NCI-H146 treated with DMSO at 0.1 percent for 48 hours (cell line): Measurements from ENCODE around the gene GPR37L1.

Source experiments
- DNase-seq: peaks from one replicate; lab custom pipeline; 2025; ENCODE audit not compliant: unreplicated experiment; lab: John Stamatoyannopoulos, UW

GPR37L1 gene, protein sequence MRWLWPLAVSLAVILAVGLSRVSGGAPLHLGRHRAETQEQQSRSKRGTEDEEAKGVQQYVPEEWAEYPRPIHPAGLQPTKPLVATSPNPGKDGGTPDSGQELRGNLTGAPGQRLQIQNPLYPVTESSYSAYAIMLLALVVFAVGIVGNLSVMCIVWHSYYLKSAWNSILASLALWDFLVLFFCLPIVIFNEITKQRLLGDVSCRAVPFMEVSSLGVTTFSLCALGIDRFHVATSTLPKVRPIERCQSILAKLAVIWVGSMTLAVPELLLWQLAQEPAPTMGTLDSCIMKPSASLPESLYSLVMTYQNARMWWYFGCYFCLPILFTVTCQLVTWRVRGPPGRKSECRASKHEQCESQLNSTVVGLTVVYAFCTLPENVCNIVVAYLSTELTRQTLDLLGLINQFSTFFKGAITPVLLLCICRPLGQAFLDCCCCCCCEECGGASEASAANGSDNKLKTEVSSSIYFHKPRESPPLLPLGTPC

GRCh38 chr1:202122639-202123335 is at the start of gene GPR37L1:
GPR37L1 (plus strand) TSS chr1:202122917; CDS start chr1:202122964, 47 bp downstream.
- DNase-seq = peak; percentile 37

DNA sequence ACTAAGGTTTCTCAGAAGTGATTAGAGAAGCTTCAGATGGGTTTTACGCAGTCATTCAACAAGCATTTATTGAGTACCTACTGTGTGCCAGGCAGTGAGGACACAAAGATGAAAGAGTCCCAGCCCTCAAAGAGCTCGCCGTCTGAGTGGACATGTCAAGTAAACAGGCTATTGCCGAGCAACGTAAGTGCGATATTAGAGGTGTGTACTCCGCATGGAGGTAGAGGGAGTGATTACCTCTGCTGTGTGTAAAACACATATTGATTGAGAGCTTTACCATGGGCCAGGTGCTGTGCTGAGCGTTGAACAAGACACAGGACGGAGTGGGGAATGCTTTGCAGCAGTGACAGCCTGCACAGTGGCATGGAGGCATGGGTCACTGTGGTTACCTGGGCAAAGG is 49.5 kb upstream of the GPR37L1 start:
- no peak for DNase-seq

GRCh38 chr1:202074985-202075384 is 47.7 kb upstream of the GPR37L1 start:
- DNase-seq = peak; percentile 74

- peak; percentile 74 for DNase-seq
Measured at GRCh38 chr1:202075389-202075788, 47.3 kb upstream of the GPR37L1 start.

DNA sequence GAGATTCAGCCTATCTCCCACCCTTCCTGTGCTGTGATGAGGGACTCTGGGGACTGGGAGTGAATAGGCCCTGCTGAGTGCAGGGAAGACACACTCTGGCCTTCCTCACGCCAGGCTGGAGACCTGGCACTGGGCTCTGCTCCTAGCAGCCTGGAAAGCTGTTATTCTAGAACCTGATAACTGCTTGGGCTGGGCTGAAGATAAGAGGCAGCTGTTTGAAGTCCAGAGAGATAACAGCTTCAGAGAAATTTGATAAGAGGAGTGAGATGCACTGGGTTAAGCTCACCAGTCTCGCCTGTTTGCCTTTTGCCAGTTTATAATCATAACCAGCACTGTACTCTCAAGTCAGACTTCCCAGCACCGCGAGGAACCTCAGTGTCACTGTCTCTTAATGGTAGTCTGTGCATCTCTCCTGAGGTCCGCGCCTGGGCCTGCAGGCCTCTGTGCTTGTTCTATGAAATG is 46.6 kb upstream of the GPR37L1 start:
- DNase-seq = peak; percentile 34

GRCh38 chr1:202078241-202078640 is 44.5 kb upstream of the GPR37L1 start:
- DNase-seq = no peak

DNA sequence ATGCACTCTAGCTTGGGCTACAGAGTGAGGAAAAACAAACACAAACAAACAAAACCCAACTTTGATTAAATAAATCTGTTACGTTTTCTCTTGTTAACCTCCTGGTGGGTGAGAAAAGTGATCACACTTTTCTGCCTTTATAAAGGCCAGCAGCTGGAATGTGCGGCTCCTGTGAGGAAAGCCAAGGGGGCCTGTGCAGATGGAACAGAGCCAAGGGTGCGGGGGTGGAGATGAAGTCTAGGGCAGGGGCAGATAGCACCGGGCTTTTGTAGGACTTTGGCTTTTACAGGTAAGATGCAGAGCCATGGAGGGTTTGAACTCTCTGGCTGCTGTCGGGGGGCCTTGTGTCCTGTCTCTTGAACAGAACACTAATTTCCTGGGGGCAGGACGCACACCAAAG is 40.7 kb upstream of the GPR37L1 start:
- no peak for DNase-seq

DNA sequence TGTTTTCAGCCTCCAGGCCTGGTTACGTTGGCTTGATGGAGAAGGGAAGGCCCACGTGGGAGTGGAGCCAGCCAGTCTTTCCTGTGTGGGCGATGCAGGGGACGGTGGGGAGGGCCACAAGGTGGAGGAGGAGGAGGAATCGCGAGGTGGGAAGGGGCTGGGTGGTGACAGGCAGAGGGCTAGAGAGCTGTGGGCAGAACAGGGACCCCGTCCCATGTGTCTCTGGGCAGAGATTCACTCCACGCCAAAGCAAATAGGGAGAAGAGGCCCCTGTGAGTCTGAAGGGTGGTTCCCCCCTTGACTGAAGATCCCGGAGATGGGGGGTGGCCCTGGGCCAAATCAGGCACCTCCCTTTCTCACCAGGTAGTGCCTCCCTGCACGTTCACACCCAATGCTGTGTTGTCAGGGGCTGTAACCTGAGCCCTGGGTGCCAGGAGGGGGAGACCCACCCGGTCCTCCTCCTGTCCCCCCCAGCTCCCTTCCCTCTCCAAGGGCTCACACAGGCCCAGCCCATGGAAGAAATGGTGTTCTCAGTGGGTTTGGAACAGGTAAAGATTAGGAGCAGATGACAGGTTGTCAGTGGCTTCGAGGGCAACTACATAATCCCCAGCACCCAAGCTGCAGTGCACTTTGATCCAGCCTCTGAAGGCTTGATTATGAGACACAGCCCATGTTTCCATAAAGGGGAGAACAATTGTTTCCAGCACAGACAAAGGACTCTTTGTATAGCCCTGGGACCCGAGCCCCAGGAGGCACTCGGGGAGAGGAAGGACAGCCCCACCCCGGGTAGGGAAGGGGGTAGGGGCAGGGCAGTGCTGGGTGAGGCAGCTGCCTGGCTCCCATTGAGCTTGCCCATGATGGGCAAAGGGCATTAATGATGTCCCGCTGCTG is 37.7 kb upstream of the GPR37L1 start:
- DNase-seq = peak; percentile 85

DNA sequence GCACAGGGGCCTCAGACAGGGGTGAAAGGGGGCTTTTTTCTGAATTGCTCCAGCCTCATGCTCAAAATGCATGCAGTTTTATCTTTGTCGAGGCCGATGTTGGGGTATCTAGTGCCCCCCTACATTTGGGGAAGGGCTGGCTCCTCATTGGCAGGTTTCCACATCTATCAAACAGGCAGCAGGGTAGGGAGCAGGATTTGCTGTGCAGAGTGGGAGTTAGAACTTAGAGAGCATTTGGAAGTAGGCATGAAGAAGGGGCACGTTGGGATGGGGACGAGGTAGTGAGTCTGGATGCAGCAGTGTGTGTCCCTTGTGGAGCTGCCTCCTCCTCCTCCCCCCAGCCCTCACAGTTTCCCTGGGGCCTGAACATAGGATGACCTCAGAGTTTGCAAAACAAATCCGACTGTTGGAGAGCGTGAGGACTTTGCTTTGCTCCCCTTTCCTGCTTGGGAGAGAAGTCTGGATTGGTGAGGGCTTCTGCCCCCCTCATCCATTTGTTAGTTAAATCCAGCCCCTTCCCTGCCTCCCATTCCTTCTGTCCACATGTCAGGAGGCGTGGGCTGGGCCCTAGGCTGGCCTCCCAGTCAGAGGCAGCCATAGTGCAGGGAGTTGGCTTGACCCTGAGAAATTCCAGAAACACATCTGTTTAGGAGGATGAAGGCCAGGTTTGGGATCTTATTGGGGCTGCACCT is 36.9 kb upstream of the GPR37L1 start:
- peak; percentile 38 for DNase-seq

- no peak for DNase-seq
Measured at GRCh38 chr1:202086579-202087350, 36.0 kb upstream of the GPR37L1 start.

- no peak for DNase-seq
Measured at GRCh38 chr1:202088206-202088605, 34.5 kb upstream of the GPR37L1 start.

DNA sequence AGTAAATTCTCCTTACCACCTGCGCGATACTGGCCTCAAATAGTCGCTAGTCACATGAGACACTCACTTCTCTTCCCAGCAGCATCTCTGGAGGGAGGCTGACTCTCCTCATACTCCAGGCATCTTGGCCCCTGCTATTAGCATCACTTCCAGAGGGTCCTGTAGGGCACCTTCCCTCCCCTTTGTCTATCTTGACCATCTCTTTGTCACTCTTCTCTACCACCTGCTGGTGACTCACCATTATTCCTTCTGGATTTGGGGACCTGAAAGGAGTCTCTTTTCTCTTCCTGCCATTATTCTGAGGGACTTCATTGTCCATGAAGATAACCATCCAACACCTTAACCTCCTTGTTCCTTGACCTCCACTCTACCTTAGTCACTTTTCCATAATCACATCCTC is 31.7 kb upstream of the GPR37L1 start:
- DNase-seq = no peak

DNA sequence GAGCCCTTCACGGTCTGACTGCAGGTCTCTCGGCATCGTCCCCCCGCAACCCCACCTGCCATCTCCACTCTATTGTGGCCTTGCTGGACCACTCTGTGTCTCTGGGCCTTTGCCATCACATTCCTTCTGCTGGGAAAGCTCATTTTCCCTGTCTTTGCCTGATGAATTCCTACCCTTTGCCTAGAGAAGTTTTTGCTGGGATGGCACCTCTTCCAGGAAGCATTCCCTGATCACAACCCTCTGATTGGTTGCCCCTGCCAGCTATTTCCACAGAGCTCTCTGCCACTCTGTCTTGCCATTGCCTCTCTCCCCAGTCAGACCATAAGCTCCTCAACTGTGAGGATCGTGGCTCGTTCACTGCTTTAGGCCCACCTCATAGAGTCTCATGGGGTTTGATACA is 28.9 kb upstream of the GPR37L1 start:
- DNase-seq = no peak

- DNase-seq = no peak
Measured at GRCh38 chr1:202101184-202101583, 21.5 kb upstream of the GPR37L1 start.

DNA sequence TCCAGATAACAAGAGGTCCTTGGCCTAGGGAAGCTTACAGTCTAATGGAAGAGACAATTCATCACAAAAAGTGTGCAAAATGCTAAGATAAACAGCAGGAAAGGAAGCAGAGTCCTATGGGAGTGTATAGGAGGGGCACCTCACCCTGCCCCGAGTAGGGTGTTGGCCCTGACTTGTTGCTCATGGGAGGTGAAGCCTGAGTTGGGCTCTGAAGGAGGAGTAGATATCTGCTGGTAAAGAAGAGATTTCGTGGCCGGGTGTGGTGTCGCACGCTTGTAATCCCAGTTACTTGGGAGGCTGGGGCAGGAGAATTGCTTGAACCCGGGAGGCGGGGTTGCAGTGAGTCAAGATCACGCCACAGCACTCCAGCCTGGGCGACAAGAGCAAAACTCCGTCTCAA is 18.6 kb upstream of the GPR37L1 start:
- no peak for DNase-seq

- peak; percentile 31 for DNase-seq
Measured at GRCh38 chr1:202105571-202106339, 17.0 kb upstream of the GPR37L1 start.

- DNase-seq = peak; percentile 70
Measured at GRCh38 chr1:202106340-202107254, 16.1 kb upstream of the GPR37L1 start.

- DNase-seq = peak; percentile 80
Measured at GRCh38 chr1:202107321-202107761, 15.4 kb upstream of the GPR37L1 start.
